ENCODE results near the gene PROZ.

PROZ gene

GRCh38 chr13:113120300-113121182 is 37.9 kb upstream of the PROZ start:
- DNase-seq, result no peak

- no peak for DNase-seq
Measured at GRCh38 chr13:113121183-113121927, 37.1 kb upstream of the PROZ start.

- DNase-seq, result no peak
Measured at GRCh38 chr13:113121928-113122471, 36.4 kb upstream of the PROZ start.

- no peak for DNase-seq
Measured at GRCh38 chr13:113122550-113123225, 35.8 kb upstream of the PROZ start, which contains the start of gene F10. F10 (plus strand) TSS chr13:113122799; CDS start chr13:113122856, 57 bp downstream.

GRCh38 chr13:113123226-113124201 is 34.9 kb upstream of the PROZ start:
- no peak for DNase-seq

- DNase-seq, result no peak
Measured at GRCh38 chr13:113124211-113124970, 34.1 kb upstream of the PROZ start.

GRCh38 chr13:113125506-113126264 is 32.8 kb upstream of the PROZ start:
- DNase-seq, result no peak

- DNase-seq, result no peak
Measured at GRCh38 chr13:113126265-113127150, 31.9 kb upstream of the PROZ start.

GRCh38 chr13:113129480-113129879 is 29.0 kb upstream of the PROZ start:
- DNase-seq, result no peak

GRCh38 chr13:113129921-113130750 is 28.3 kb upstream of the PROZ start:
- no peak for DNase-seq

GRCh38 chr13:113135281-113135760 is 23.1 kb upstream of the PROZ start:
- DNase-seq, result no peak

- DNase-seq, result no peak
Measured at GRCh38 chr13:113137691-113138298, 20.7 kb upstream of the PROZ start.

GRCh38 chr13:113138792-113139551 is 19.5 kb upstream of the PROZ start:
- no peak for DNase-seq

GRCh38 chr13:113139577-113139976 is 18.9 kb upstream of the PROZ start:
- no peak for DNase-seq

GRCh38 chr13:113140677-113141600 is 17.5 kb upstream of the PROZ start:
- DNase-seq, result no peak

- no peak for DNase-seq
Measured at GRCh38 chr13:113141601-113141970, 16.9 kb upstream of the PROZ start.

Data from NCI-H774 (cell line).